ENCODE results near the gene LOXL3. TPM values are rescaled to one million over a fixed set of nuclear protein-coding genes. Genes with fewer than 3 reads are reported as not detected.

LOXL3 gene
- polyA plus RNA-seq, 1 donor, result 3.6 TPM

DNA sequence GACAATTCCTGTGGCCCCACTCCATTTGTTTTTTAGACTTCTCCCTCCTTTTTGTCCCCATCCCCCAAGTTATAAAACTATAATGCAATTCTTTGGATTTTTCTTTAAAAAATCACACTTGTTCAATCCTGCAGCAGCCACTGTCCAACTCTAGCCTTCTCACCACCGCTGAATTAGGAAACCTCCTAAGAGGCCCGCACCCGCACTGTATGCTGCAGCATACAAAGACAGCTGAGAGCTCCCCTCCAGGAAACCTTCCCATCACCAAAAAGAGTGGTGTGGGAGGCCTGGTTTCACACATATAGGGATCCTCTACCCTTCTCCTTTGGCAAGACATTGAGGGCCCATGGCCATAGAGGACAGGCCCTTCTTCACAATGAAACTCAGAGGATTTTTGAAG lies 49.2 kb downstream of the LOXL3 start:
- Histone ChIP-seq H3K4me3 (ENCODE audit: low read length) (peak overlapping the region; percentile 74), H3K27ac (ENCODE audit: low read length) (peak overlapping the region; percentile 97), H3K4me1 (ENCODE audit: control insufficient read depth, insufficient read depth, low read length) (peaks cover 33% of the 10 kb centered on the region), H3K27me3 (ENCODE audit: control insufficient read depth, insufficient read depth, low read length) (peaks cover 41% of the 10 kb centered on the region), H3K9me3 (ENCODE audit: control insufficient read depth, low read depth, low read length) (peaks cover 3% of the 10 kb centered on the region), H3K36me3 (ENCODE audit: control insufficient read depth, insufficient read depth, low read length) (peaks cover 16% of the 10 kb centered on the region)
- no CpG with 5 or more reads among the region's 3 CpGs for whole genome bisulfite sequencing (ENCODE audit: insufficient coverage, low lambda C conversion rate)
- DNase-seq, result no peak

DNA sequence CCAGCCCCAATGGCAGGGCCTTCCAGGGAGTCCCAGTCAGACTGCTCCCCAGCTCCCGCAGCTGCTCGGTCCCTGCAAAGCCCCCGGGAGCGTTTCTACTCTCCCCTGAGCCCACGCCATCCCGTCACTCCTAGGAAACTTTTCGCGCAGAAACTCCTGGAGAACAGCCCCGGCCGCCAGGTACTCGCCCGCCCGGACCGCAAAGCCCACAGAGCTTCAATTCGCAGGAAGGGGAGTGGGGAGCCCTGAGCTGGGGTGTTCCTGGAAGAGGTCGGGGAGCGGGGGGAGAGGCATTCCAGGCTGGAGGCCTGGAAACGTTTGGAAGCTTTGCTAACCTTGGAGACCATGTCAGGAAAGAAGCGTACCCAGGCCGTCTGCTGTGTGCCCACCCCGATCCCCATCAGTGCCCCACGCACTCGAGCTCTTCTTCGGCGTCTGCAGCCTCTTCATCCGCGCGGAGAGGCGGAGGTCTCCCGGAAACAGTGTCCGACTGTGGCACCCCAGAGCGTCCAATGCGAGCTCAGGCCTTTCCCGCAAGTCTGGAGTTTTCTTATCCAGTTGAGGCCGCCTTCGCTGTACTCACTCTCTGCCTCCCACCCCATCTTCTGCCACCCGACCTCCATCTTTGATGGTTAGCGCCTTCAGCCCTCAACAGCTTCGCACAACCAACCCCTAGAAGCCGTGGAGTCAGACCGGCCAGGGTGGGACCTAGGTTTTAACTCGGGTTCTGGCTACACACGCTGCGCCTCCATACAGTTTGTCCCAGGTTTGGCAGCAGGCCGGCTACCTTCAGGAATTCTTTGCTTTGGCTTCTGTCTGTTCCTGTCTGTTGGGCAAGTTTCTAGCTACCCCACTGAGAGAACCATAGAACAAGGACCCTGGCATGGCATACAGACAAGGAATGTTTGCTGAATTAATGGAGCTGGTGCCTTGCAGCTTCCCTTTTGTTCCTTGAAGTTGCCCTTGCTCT lies 50.0 kb downstream of the LOXL3 start:
- H3K9me3 ChIP-seq (ENCODE audit: control insufficient read depth, low read depth, low read length), result peaks cover 6% of the 10 kb centered on the region
- H3K36me3 ChIP-seq (ENCODE audit: control insufficient read depth, insufficient read depth, low read length), result peaks cover 16% of the 10 kb centered on the region
- no peak for DNase-seq
- H3K27me3 ChIP-seq (ENCODE audit: control insufficient read depth, insufficient read depth, low read length), result peaks cover 43% of the 10 kb centered on the region
- peak overlapping the region; percentile 74 for H3K4me3 ChIP-seq (ENCODE audit: low read length)
- H3K27ac ChIP-seq (ENCODE audit: low read length), result peak overlapping the region; percentile 97
- WGBS (ENCODE audit: insufficient coverage, low lambda C conversion rate), result no CpG with 5 or more reads among the region's 45 CpGs
- peaks cover 33% of the 10 kb centered on the region for H3K4me1 ChIP-seq (ENCODE audit: control insufficient read depth, insufficient read depth, low read length)

DNA sequence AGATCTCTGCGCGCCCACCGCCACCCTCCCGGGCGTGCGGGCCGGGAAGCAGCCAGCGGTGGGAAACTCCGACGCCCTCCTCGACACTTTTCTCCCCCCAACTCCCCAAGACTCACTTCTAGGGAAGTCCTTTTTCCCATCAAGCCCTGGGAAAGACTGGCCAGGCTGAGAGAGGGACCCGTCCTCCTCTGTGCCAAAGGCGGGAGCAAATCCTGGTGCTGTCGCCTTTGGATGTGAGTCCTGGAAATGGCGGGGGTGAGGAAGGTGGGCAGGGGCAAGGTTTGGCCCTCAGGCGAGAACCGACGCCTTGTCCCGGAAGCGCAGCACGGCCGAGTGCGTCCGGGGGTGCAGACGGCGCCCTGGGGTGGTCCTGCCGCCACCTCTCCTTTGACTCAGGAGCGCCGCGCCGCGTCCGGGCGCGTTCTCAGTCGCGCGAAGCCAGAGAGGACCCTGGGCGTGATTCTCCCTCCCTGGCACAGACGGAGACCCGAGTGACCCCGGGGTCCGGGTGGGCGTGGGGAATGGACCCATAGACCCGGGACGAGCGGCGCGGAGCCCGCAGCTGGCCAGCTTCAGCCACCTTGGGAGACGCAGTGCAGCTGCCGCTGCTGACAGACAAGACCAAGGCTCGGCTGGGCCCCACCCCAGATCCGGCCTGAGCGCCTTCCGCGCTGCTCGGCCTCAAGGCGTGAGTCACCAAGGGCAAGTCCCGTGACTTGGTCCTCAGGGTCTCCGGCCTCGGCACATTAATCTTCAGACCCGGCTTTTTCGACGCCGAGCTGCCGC lies 50.8 kb downstream of the LOXL3 start:
- H3K4me3 ChIP-seq (ENCODE audit: low read length), result peak overlapping the region; percentile 74
- H3K9me3 ChIP-seq (ENCODE audit: control insufficient read depth, low read depth, low read length), result peaks cover 7% of the 10 kb centered on the region
- H3K27me3 ChIP-seq (ENCODE audit: control insufficient read depth, insufficient read depth, low read length), result peaks cover 46% of the 10 kb centered on the region
- whole genome bisulfite sequencing (ENCODE audit: insufficient coverage, low lambda C conversion rate), result no CpG with 5 or more reads among the region's 67 CpGs
- H3K36me3 ChIP-seq (ENCODE audit: control insufficient read depth, insufficient read depth, low read length), result peaks cover 16% of the 10 kb centered on the region
- peaks cover 35% of the 10 kb centered on the region for H3K4me1 ChIP-seq (ENCODE audit: control insufficient read depth, insufficient read depth, low read length)
- peak; percentile 88 to 93 for DNase-seq
- peak overlapping the region; percentile 97 for H3K27ac ChIP-seq (ENCODE audit: low read length)

DNA sequence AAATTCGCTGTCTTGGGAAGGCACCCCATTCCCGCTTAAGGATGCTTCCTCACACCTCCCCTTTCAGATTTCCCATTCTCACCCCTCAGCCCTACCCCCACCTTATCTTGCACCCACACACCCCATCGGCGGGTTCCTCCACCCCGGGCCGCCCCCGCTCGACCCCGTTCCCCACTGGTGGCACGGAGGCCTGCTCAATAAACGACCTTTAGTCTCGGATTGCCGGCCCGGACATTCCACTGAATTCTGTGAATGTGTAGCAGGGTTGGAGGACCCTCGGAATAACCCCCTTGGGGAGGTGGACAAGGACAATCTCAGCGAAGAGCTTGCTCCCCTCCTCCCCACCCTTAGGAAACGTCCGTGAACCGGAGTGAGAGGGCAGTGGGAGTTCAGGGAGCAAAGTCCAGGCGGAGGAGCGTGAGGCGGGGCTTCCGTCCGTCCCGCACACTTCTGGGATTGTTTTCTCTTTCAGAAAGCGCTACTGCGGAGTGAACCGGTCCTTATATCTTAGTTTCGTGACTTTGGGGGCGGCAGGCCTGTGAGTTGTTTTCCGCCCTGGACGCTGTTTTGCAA lies 51.5 kb downstream of the LOXL3 start:
- H3K9me3 ChIP-seq (ENCODE audit: control insufficient read depth, low read depth, low read length), result peaks cover 9% of the 10 kb centered on the region
- WGBS (ENCODE audit: insufficient coverage, low lambda C conversion rate), result no CpG with 5 or more reads among the region's 32 CpGs
- peak overlapping the region; percentile 97 for H3K27ac ChIP-seq (ENCODE audit: low read length)
- peak; percentile 74 to 89 for DNase-seq
- peaks cover 53% of the 10 kb centered on the region for H3K27me3 ChIP-seq (ENCODE audit: control insufficient read depth, insufficient read depth, low read length)
- H3K4me1 ChIP-seq (ENCODE audit: control insufficient read depth, insufficient read depth, low read length), result peaks cover 40% of the 10 kb centered on the region
- H3K36me3 ChIP-seq (ENCODE audit: control insufficient read depth, insufficient read depth, low read length), result peaks cover 16% of the 10 kb centered on the region
- H3K4me3 ChIP-seq (ENCODE audit: low read length), result peak overlapping the region; percentile 74

DNA sequence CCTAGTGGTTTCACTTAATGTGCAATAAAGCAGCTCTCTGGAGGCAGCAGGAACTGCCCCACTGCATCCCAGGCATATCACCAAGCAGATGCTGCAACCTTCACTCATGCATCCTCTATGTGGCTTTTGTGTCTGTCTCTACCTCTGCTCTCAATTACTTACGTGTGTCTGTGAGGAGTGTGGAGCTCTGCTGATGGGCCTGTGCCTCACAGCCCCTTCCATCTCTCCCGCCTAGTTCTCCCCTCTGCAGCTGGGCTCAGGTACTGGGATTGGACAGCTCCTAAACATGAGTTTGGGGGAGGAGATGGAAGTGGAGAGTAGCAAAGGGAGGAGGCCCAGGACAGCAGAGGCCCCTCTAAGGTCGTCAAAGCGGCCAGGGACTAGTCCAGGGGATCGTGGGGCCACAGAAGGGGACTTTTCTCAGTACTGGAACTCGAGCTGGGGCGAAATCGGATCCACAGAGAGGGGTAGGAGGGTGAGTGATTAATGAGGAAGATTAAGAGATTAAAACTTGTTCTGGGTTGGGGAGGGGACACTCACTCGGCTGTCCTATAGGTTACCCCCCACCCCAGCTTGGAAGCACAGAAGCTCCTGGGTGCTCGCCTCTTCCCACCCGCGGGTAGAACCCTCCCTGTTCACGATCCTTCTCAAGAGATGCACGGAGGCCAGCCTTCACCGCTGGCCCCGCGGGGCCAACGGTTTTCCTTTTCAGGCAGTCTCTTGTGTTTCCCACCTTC lies 52.2 kb downstream of the LOXL3 start:
- Histone ChIP-seq H3K27me3 (ENCODE audit: control insufficient read depth, insufficient read depth, low read length) (peaks cover 54% of the 10 kb centered on the region), H3K4me3 (ENCODE audit: low read length) (peak overlapping the region; percentile 74), H3K9me3 (ENCODE audit: control insufficient read depth, low read depth, low read length) (peaks cover 9% of the 10 kb centered on the region), H3K4me1 (ENCODE audit: control insufficient read depth, insufficient read depth, low read length) (peaks cover 45% of the 10 kb centered on the region), H3K27ac (ENCODE audit: low read length) (peak overlapping the region; percentile 97), H3K36me3 (ENCODE audit: control insufficient read depth, insufficient read depth, low read length) (peaks cover 17% of the 10 kb centered on the region)
- peak in 1 of 2 donors; percentile 43 for DNase-seq
- WGBS (ENCODE audit: insufficient coverage, low lambda C conversion rate), result 40% methylated on average over 2 of the region's 18 CpGs

DNA sequence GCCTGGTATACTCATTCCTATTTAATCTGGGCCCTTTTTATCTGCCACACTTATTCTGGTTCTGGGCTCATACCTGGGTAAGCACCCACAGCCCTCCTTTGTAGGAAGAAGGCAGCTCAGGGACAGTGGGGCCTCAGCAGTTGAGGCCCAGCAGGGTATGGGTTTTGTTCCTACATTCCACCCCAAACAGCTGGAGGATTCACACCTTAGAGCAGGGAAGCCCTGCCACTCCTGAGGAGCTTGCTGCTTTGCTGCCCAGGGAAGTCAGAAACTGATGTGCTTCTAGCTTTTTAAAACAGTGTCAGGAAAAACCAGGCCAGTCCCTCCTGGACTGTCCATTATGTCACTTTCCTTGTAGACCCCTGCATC lies 53.2 kb downstream of the LOXL3 start:
- Histone ChIP-seq H3K4me3 (ENCODE audit: low read length) (peak overlapping the region; percentile 74), H3K27ac (ENCODE audit: low read length) (peak overlapping the region; percentile 97), H3K4me1 (ENCODE audit: control insufficient read depth, insufficient read depth, low read length) (peaks cover 44% of the 10 kb centered on the region), H3K36me3 (ENCODE audit: control insufficient read depth, insufficient read depth, low read length) (peaks cover 12% of the 10 kb centered on the region), H3K27me3 (ENCODE audit: control insufficient read depth, insufficient read depth, low read length) (peaks cover 54% of the 10 kb centered on the region), H3K9me3 (ENCODE audit: control insufficient read depth, low read depth, low read length) (peaks cover 9% of the 10 kb centered on the region)
- DNase-seq, result no peak

DNA sequence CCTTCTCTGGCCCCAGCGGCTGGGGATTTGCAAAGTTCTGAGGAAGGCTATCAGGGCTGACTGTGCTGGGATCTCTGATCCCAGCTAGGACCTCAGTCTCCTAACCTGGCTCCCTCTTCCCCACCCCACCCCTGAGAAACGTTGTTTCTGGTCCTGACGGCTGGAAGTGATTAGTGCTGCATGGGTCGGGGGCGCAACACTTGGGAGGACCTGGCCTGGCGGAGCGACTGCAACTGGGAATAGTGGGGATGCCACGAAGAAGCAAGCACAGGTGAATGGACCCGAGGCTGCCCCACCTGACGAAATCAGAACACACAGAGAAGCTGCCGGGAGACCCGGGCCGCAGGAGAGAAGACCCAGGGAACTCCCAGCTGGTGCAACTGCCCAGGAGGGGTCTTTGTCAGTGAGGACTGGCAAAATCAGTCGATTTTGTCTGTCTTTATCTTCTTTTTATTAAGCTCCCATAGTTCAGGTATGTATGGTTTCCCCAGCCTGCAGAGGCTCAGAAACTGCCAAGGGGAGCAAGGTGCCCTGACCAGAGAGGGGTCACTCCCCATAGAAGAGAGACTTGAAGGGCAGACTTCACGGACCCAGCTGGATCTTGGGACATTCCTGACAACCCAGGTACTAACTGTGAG lies 53.7 kb downstream of the LOXL3 start:
- H3K36me3 ChIP-seq (ENCODE audit: control insufficient read depth, insufficient read depth, low read length), result peaks cover 9% of the 10 kb centered on the region
- peak overlapping the region; percentile 74 for H3K4me3 ChIP-seq (ENCODE audit: low read length)
- no peak for DNase-seq
- H3K27ac ChIP-seq (ENCODE audit: low read length), result peak overlapping the region; percentile 97
- H3K27me3 ChIP-seq (ENCODE audit: control insufficient read depth, insufficient read depth, low read length), result peaks cover 54% of the 10 kb centered on the region
- WGBS (ENCODE audit: insufficient coverage, low lambda C conversion rate), result 40% methylated on average over 1 of the region's 15 CpGs
- H3K4me1 ChIP-seq (ENCODE audit: control insufficient read depth, insufficient read depth, low read length), result peaks cover 41% of the 10 kb centered on the region
- H3K9me3 ChIP-seq (ENCODE audit: control insufficient read depth, low read depth, low read length), result peaks cover 9% of the 10 kb centered on the region

DNA sequence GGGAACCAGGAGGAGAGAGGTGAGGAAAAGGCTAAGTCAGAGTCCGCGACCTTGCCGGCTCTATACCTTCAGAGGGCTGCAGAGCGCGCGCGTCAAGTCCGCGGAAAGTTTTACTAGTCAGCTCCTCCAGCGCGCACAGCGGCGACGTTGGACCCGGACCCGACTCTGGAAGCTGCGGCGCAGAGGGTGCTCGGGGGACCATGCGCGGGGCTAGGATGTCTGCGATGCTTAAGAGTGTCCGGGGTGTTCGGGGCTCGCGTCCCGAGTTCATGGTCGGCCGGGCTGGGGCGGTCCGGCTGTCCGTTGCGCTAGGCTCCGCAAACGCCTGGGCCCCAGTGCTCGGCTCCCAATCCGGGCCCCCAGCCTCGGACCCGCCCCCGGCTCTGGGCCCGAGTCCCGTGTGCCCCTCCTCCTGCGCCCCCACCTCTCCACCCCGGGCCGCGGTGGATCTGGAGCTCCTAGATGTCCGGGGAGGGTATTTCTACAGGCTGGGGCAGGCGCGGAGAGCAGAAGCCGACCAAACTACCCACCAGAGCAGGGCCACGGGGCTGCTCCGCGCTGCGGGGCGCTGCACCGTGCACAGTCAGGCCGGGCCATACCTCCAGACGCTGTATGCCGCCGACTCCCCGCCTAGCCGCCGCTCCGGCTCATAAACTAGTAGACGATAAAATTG lies 54.3 kb downstream of the LOXL3 start, which contains the start of gene LBX2:
Gene LBX2 (minus strand): TSS at position 337 of the 673 bp plus-strand sequence. CDS start 66 bp downstream, at position 271.
- Histone ChIP-seq H3K4me3 (ENCODE audit: low read length) (peak within 1 kb of the TSS; percentile 74), H3K4me1 (ENCODE audit: control insufficient read depth, insufficient read depth, low read length) (peaks cover 37% of the 10 kb centered on the region), H3K27ac (ENCODE audit: low read length) (peak within 1 kb of the TSS; percentile 97), H3K36me3 (ENCODE audit: control insufficient read depth, insufficient read depth, low read length) (peaks cover 5% of the 10 kb centered on the region), H3K27me3 (ENCODE audit: control insufficient read depth, insufficient read depth, low read length) (peaks cover 54% of the 10 kb centered on the region), H3K9me3 (ENCODE audit: control insufficient read depth, low read depth, low read length) (peaks cover 9% of the 10 kb centered on the region)
- peak in 1 of 2 donors; percentile 81 for DNase-seq
- no CpG with 5 or more reads among the region's 65 CpGs for WGBS (ENCODE audit: insufficient coverage, low lambda C conversion rate)

Measured in large intestine (tissue), 3 donors.